CD14-positive monocyte (primary cell): ENCODE measurements around the gene ABCC3. TPM values are rescaled to one million over a fixed set of nuclear protein-coding genes. Genes with fewer than 3 reads are reported as not detected.

Source experiments
- DNase-seq, 3 donors: peaks; one replicate each; pipeline ENCODE4 v3.0.0-alpha.2; 2011 to 2022
- H2AFZ ChIP-seq: 2 replicates; pipeline ENCODE4 v1.6.0; 2012; ENCODE audit warnings: mild to moderate bottlenecking, low read depth, low read length, inconsistent platforms; ENCODE audit not compliant: insufficient read depth, poor library complexity, severe bottlenecking
- H3K27ac ChIP-seq, 2 donors: 1 replicate in 1 of 2; 2 replicates in 1 of 2; pipeline ENCODE4 v1.5.1; 2012 to 2013; ENCODE audit warnings: low read length in 2 of 2, control low read depth in 1 of 2, inconsistent platforms in 1 of 2, low read depth in 1 of 2, mild to moderate bottlenecking in 1 of 2
- H3K27me3 ChIP-seq, 2 donors: one replicate each; pipeline versions ENCODE4 v1.6.0 to v1.6.1; 2011 to 2013; ENCODE audit warnings: low read length in 2 of 2; ENCODE audit not compliant: control insufficient read depth in 2 of 2, insufficient read depth in 2 of 2
- H3K36me3 ChIP-seq, 2 donors: replicated peaks in 1 of 2; 1 replicate in 1 of 2; 2 replicates in 1 of 2; pipeline versions ENCODE4 v1.5.1 to v1.6.1; 2012 to 2013; ENCODE audit warnings: low read length in 2 of 2, control low read depth in 1 of 2, inconsistent platforms in 1 of 2, mild to moderate bottlenecking in 1 of 2; ENCODE audit not compliant: insufficient read depth in 2 of 2, control insufficient read depth in 1 of 2
- H3K4me1 ChIP-seq, 2 donors: 1 replicate in 1 of 2; 2 replicates in 1 of 2; pipeline versions ENCODE4 v1.5.1 to v1.6.1; 2012 to 2013; ENCODE audit warnings: low read length in 2 of 2, control low read depth in 1 of 2, inconsistent platforms in 1 of 2, mild to moderate bottlenecking in 1 of 2, moderate library complexity in 1 of 2; ENCODE audit not compliant: insufficient read depth in 2 of 2, control insufficient read depth in 1 of 2
- H3K4me2 ChIP-seq: replicated peaks from 2 replicates; pipeline ENCODE3; 2012; ENCODE audit warnings: low read length, moderate library complexity, mild to moderate bottlenecking; ENCODE audit not compliant: poor library complexity, severe bottlenecking; ENCODE audit errors: extremely low read depth
- H3K4me3 ChIP-seq, 3 experiments: fragments of 200-600 bp in 1 of 3; sonication (generic) in 1 of 3; replicated peaks in 1 of 3; 1 replicate in 2 of 3; 2 replicates in 1 of 3; pipeline ENCODE4 v1.5.1; 2011 to 2013; ENCODE audit warnings: low read length in 3 of 3, mild to moderate bottlenecking in 3 of 3, control low read depth in 2 of 3, low read depth in 2 of 3, inconsistent platforms in 1 of 3, moderate library complexity in 1 of 3
- H3K79me2 ChIP-seq: 2 replicates; pipeline ENCODE4 v1.6.0; 2012; ENCODE audit warnings: mild to moderate bottlenecking, control low read depth, inconsistent platforms, low read length, moderate library complexity; ENCODE audit not compliant: insufficient read depth
- H3K9ac ChIP-seq: 2 replicates; pipeline ENCODE4 v1.6.0; 2017; ENCODE audit warnings: low read length, mild to moderate bottlenecking; ENCODE audit not compliant: insufficient read depth, poor library complexity, severe bottlenecking
- H3K9me3 ChIP-seq, 2 donors: replicated peaks in 1 of 2; 1 replicate in 1 of 2; 2 replicates in 1 of 2; pipeline versions ENCODE4 v1.5.1 to v1.6.1; 2012 to 2013; ENCODE audit warnings: low read length in 2 of 2, control low read depth in 1 of 2; ENCODE audit not compliant: control insufficient read depth in 1 of 2, insufficient read depth in 1 of 2
- H4K20me1 ChIP-seq: 2 replicates; pipeline ENCODE4 v1.6.0; 2012; ENCODE audit warnings: mild to moderate bottlenecking, low read length, control low read depth, moderate library complexity; ENCODE audit not compliant: insufficient read depth
- H3K27ac Mint-ChIP-seq, 7 donors: one replicate each; pipeline ENCODE4 v1.8.0; 2020; ENCODE audit warnings: mild to moderate bottlenecking in 7 of 7, mixed read lengths in 7 of 7, moderate library complexity in 6 of 7, inconsistent platforms in 2 of 7
- H3K27me3 Mint-ChIP-seq, 3 donors: one replicate each; pipeline ENCODE4 v1.8.0; 2021 to 2022; ENCODE audit warnings: low read depth in 3 of 3, mild to moderate bottlenecking in 3 of 3, mixed read lengths in 3 of 3, moderate library complexity in 3 of 3, inconsistent platforms in 1 of 3
- H3K36me3 Mint-ChIP-seq, 2 donors: one replicate each; pipeline ENCODE4 v1.8.0; 2020; ENCODE audit warnings: mixed read lengths in 2 of 2, inconsistent platforms in 1 of 2, mild to moderate bottlenecking in 1 of 2
- H3K4me1 Mint-ChIP-seq: one replicate; pipeline ENCODE4 v1.8.0; 2020; ENCODE audit warnings: mild to moderate bottlenecking, mixed read lengths
- H3K4me3 Mint-ChIP-seq, 2 donors: one replicate each; pipeline ENCODE4 v1.8.0; 2020; ENCODE audit warnings: mild to moderate bottlenecking in 2 of 2, mixed read lengths in 2 of 2, moderate library complexity in 1 of 2
- H3K9me3 Mint-ChIP-seq, 7 donors: one replicate each; pipeline ENCODE4 v1.8.0; 2020 to 2022; ENCODE audit warnings: mixed read lengths in 7 of 7, mild to moderate bottlenecking in 6 of 7, moderate library complexity in 6 of 7, inconsistent platforms in 2 of 7
- CTCF ChIP-seq: fragments of 200-600 bp; IDR thresholded peaks from one replicate; pipeline ENCODE4 v1.8.0; 2022; ENCODE audit warnings: antibody characterized with exemption, mild to moderate bottlenecking
- WGBS: methylation state at CpG from one replicate; pipeline ENCODE4 v1.1.5; 2013; ENCODE audit warnings: missing lambda C conversion rate; ENCODE audit not compliant: insufficient coverage; 5-methylcytosine and 5-hydroxymethylcytosine counted together
- intact Hi-C, 2 donors: fragments of 100-400 bp; cut with micrococcal nuclease; formaldehyde crosslinking; loops; one replicate each; pipeline versions ENCODE4 v1.15.0 to v1.15.1; 2023
- polyA plus RNA-seq, 3 donors: library from polyadenylated mRNA; depleted of rRNA in 1 of 3; unstranded in 2 of 3; stranded (reverse) in 1 of 3; fragments of 300-500 nt in 2 of 3; fragments of >200 nt in 1 of 3; fragmentation: Illumina TruSeq in 2 of 3; gene quantifications; 1 replicate in 2 of 3; 2 replicates in 1 of 3; pipeline ENCODE4 v1.2.3, GENCODE V29; 2012 to 2021

The ABCC3 gene
- polyA plus RNA-seq, 3 donors = 2.7 to 74.5 (median 11.4) TPM

GRCh38 chr17:50719144-50719923 lies 84.7 kb downstream of the ABCC3 start, which contains the start of gene LUC7L3:
Gene LUC7L3, plus strand, starts transcription at chr17:50719603. Its CDS starts 130 bp downstream, at chr17:50719733.
- Mint-ChIP-seq H3K4me1 (peaks cover 56% of the 10 kb centered on the region), H3K4me3 (peak within 1 kb of the TSS; percentile 96 to 97), H3K27ac (peak within 1 kb of the TSS; percentile 98 to 100 (median 99)), H3K27me3 (no peaks in the 10 kb centered on the region), H3K9me3 (no peaks in the 10 kb centered on the region), H3K36me3 (peaks cover 0 to 3% of the 10 kb centered on the region in 2 donors)
- Histone ChIP-seq H3K4me1 (peaks cover 49 to 69% of the 10 kb centered on the region in 2 donors), H3K9me3 (no peaks in the 10 kb centered on the region), H3K27ac (peak within 1 kb of the TSS; percentile 97), H3K4me2 (peak within 1 kb of the TSS; percentile 76), H3K4me3 (peak within 1 kb of the TSS; percentile 68 to 91 (median 90)), H4K20me1 (peaks cover 43% of the 10 kb centered on the region), H2AFZ (peak within 1 kb of the TSS; percentile 85), H3K27me3 (no peaks in the 10 kb centered on the region), H3K36me3 (no peaks in the 10 kb centered on the region), H3K79me2 (peaks cover 56% of the 10 kb centered on the region), H3K9ac (peak within 1 kb of the TSS; percentile 92)
- intact Hi-C loops = loop anchor here (1.0 to 5.0 kb wide), 2 partner anchors 12 to 543 kb away; partner anchors contain the start of genes ANKRD40 (in 1 of the 2), MBTD1 (in 1 of the 2) and UTP18 (in 1 of the 2)
- TF ChIP-seq CTCF = no peak
- under 1% methylated on average over 74 of the region's 76 CpGs for WGBS
- DNase-seq = peak; percentile 88 to 91 (median 89)

GRCh38 chr17:50719924-50720794 lies 85.5 kb downstream of the ABCC3 start:
- peak overlapping the region; percentile 85 for H2AFZ ChIP-seq
- H3K36me3 Mint-ChIP-seq = peaks cover 3% of the 10 kb centered on the region in 2 donors

More at GRCh38 chr17:50719924-50720794, 85.5 kb downstream of the ABCC3 start:
- H3K27me3 ChIP-seq = no peaks in the 10 kb centered on the region
- H3K9ac ChIP-seq = peak overlapping the region; percentile 92
- H3K79me2 ChIP-seq = peaks cover 64% of the 10 kb centered on the region
- H3K9me3 ChIP-seq = no peaks in the 10 kb centered on the region
- H3K4me1 ChIP-seq = peaks cover 49 to 69% of the 10 kb centered on the region in 2 donors
- peaks cover 0 to under 1% of the 10 kb centered on the region in 2 donors for H3K36me3 ChIP-seq
- intact Hi-C loops = loop anchor here (1.0 to 5.0 kb wide), 3 partner anchors 13 to 542 kb away; partner anchors contain the start of genes ANKRD40 (in 2 of the 2), MBTD1 (in 1 of the 2) and UTP18 (in 1 of the 2)
- no peak for DNase-seq
- TF ChIP-seq CTCF = no peak
- Mint-ChIP-seq H3K9me3 (no peaks in the 10 kb centered on the region), H3K4me3 (peak overlapping the region; percentile 96 to 97), H3K27me3 (no peaks in the 10 kb centered on the region), H3K4me1 (peaks cover 58% of the 10 kb centered on the region), H3K27ac (peak overlapping the region; percentile 98 to 100 (median 99))
- H3K27ac ChIP-seq = peak overlapping the region; percentile 97
- peak overlapping the region; percentile 76 for H3K4me2 ChIP-seq
- peaks cover 51% of the 10 kb centered on the region for H4K20me1 ChIP-seq
- WGBS = under 1% methylated on average over 20 of the region's 25 CpGs
- peak overlapping the region; percentile 68 to 91 (median 90) for H3K4me3 ChIP-seq
